ENCODE data around the gene DOC2A. TPM values are rescaled to one million over a fixed set of nuclear protein-coding genes. Genes with fewer than 3 reads are reported as not detected.
"Not testable (repeated sequence)": the region's sequence is repeated elsewhere in the genome, so short reads cannot be mapped to it uniquely, and the experiment has no call there.

Gene DOC2A
- total RNA-seq, 1 donor from 2014 or later: 0.80 TPM

DNA sequence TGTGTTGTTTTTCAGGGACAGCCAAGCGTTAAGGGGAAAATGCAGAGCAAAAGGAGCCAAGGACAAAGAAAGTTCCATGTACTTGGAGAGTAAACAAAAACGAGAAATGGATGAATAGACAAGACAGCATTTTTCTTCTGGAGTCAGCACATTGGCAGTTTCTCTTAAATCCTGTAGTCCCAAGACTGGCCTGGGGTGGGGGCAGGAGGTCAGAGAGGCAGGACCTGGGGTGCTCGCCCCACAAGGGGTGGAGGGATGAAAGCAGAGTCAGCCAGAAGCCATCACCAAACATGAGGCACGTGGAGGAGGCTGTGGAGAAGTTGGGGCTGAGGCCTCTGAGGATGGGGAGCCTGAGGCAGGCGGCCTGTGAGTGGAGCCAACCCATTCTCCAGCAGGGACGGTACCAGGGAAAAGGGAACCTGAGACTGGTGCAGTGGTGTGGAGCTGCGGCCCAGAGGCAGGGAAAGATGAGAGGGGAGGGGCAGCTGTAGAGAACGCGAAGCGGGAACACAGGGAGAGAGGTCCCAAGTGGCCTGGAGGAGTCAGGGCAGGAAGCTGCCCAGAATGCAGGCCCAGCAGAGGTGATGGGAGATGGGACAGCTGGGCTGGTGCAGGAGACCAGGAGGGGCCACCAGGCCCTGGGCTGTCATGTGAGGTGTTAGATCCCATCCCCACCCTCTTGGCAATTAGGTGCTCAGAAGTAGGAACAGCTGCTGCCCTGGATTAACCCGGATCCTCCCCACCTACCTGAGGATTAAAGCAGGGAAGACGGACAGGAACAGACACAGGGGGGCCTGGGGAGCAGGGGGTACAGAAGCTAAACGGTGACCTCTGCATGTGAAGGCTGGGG, 17.0 kb upstream of the DOC2A start:
- no peak for DNase-seq (ENCODE audit: low read depth)

DNA sequence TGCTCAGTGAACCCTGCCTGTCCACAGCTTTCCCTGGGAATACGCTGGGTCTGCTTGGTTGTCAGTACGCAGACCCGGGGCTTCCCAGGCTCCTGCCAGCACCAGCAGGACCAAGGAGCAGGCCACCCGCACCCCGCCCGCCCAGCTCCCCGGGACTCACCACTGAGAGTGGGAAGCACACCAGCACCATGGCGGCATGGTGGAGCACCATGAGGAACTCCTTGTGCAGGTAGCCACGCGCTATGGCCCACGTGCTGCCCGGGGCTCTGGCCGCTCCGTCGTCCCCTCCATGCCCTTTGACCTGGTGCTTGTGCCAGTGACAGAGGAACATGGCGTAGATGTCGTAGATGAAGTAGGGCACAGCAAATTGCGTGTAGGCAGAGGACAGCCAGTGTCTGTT, 15.6 kb upstream of the DOC2A start:
- DNase-seq (ENCODE audit: low read depth): no peak

DNA sequence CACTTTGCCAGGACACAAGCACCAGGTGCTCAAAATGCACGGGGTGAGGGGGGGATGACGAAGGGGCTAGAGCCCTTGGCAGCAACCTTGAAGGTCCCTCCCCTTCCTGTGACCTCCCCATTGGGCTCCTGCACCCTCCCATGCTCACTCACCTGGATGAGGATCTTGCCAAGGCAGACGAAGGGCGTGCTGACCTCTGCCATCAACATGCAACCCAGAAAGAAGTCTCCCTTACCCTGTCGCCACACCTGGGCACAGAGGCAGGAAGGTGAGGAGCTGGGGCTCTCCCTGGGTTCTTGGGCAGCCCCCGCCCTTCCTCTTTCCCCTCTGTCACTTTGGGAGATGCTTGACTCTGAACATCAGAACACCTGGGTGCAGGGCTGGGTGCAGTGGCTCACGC, 14.7 kb upstream of the DOC2A start:
- DNase-seq (ENCODE audit: low read depth): no peak

DNA sequence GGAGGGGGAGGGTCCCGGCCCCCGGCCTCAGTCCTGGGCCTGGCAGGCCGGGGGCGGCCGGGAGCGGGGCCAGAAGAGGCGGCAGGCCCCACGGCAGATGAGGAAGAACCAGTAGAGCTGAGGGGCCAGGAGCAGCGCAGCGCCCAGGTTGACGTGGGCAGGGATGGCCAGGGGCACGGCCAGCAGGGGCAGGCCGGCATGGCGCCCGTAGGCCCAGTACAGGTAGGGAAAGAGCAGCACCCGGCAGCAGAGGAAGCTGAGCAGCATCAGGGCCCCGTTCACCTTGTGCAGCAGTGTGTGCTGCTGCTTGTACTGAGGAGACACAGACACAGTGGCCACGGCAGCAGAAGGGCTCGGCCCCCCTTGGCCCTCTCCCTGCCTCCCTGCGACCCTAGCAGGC, 14.3 kb upstream of the DOC2A start:
- no peak for DNase-seq (ENCODE audit: low read depth)

DNA sequence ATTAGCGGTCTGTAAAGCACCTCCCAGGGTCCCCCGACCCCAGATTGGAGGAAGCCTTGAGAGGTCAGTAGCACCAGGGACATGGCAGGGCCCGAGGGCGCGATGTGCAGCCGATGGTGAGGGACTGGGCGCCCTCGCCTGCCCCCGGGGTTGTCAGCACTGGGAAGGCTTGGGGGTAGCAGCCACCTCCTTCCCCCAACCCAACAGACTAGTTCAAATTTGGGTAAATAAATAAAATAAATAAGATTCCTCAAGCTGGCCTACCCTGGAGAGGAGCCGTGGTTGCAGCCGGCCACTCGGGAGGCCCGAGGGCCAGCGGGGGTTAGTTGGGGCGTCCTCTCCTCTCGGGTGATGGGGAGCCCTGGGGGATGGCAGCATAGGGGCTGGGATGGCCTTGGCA, 13.6 kb upstream of the DOC2A start:
- no peak for DNase-seq (ENCODE audit: low read depth)

- DNase-seq (ENCODE audit: low read depth): no peak
Observed at GRCh38 chr16:30023586-30023985, 12.8 kb upstream of the DOC2A start.

- DNase-seq (ENCODE audit: low read depth): no peak
Observed at GRCh38 chr16:30022887-30023286, 12.1 kb upstream of the DOC2A start, which contains the start of gene C16orf92. Gene C16orf92 (plus strand): TSS chr16:30023198. CDS start chr16:30023341, 143 bp downstream.

DNA sequence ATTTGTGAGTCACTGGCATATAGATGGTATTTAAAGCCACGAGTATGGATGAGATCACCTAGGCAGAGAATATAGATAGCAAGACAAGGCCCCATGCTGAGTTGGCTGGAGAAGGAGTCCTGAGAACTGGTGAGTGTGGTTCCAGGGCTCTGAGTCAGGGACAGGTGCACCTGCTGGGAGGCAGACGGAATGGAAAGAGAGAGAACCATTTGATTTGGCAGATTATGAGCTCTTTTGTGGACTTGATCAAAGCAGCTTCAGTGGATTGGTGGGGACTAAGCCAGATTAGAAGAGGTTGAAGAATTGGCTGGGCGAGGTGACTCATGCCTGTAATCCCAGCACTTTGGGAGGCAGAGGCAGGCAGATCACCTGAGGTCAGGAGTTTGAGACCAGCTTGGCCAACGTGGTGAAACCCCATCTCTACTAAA, 7.9 kb upstream of the DOC2A start:
- DNase-seq (ENCODE audit: low read depth): no peak

DNA sequence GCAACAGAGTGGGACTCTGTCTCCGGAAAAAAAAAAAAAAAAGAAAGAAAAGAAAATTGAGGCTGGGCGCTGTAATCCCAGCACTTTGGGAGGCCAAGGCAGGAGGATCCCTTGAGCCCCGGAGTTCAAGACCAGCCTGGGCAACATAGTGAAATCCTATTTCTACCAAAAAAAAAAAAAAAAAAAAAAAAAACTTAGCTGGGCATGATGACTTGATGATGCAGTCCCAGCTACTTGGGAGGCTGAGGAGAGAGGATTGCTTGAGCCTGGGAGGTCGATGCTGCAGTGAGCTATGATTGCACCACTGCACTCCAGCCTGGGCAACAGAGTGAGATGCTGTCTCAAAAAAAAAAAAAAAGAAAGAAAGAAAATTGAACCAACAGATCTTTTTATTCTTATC, 7.1 kb upstream of the DOC2A start:
- not testable (repeated sequence) for DNase-seq (ENCODE audit: low read depth)

DNA sequence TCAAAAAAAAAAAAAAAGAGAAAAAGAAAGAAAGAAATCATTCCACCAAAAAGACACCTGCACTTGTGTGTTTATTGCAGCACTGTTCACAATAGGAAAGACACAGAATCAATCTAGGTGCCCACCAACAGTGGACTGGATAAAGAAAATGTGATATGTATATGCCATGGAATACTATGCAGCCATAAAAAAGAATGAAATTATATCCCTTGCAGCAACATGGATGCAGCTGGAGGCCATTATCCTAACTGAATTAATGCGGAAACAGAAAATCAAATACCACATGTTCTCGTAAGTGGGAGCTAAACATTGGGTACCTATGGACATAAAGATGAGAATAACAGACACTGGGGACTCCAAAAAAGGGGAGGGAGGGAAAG, 6.4 kb upstream of the DOC2A start:
- DNase-seq (ENCODE audit: low read depth): no peak

DNA sequence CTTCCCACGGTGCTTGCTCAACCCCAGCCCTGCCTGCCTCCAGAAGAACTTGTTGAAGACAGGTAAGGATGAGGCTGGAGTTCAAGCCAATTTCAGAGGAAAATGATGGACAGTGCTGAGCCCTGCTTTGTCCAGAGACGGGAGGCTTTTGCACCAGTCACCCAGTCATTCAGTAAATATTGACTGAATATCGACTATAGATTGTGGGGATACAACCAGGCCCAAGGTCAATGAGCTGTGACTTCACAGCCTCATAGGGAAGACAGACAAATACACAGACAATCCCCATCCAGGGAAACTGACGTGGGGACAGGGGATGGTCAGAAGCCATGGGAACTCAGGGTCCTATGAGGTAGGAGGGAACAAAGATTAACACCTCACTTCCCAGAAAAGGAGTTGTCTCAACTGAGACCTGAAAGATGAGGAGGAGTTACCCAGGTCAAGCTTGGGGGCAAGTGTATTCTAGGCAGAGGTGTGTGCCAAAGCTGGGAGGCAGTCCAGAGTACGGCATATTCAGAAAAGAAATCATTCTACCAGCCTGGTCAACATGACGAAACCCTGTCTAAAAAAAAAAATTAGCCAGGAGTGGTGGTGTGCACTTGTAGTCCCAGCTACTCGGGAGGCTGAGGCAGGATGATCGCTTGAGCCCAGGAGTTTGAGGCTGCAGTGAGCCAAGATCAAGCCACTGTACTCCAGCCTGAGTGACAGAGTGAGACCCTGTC, 5.9 kb upstream of the DOC2A start:
- no peak for DNase-seq (ENCODE audit: low read depth)

- not testable (repeated sequence) for DNase-seq (ENCODE audit: low read depth)
Observed at GRCh38 chr16:30015450-30015849, 4.6 kb upstream of the DOC2A start.

DNA sequence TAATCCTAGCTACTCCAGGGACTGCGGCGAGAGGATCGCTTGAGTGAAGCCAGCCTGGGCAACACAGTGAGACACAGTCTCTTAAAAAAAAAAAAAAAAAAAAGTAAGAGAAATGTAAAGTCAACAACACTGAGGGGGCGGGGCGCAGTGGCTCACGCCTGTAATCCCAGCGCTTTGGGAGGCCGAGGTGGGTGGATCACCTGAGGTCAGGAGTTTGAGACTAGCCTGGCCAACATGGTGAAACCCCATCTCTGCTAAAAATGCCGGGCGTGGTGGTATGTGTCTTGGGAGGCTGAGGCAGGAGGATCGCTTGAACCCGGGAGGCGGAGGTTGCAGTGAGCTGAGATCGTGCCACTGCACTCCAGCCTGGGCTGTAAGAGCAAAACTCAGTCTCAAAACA, 1.8 kb upstream of the DOC2A start:
- not testable (repeated sequence) for DNase-seq (ENCODE audit: low read depth)

DNA sequence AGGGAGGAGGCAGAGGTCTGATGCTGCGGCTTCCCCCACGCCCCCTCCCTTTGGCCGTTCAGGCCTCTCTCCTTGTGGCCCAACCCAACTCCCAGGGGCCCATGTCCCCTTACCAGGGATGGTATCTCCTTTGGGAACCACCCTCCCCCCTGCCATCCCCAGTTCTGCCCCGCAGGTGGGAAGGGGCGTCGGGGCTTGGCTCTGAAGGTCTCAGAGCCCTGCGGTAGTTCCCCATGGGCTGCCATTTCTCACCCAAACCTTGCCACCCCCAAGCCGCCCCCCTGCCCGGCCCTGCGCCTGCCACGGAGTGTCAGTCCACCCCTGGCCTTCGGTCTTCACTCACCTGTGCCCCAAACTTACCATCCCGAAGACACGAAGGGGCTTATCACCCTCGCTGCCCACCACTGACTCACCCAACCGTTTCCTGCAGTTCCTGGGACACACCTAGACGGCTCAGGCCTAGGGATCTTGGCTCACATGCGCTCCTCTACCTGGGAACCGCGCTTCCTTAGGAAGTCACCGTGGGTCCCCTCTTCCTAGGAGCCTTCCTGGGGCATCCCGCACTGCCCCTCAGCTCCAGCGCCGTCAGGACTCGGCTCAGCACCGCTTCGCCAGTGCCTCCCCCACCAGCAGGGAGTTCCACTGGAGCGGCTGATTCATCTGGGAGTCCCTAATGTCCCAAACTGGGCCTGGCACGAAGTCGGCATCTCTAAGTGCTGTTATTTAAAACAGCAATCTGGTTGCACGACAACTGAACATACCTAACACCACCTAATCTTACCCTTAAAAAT, 1.1 kb upstream of the DOC2A start:
- DNase-seq (ENCODE audit: low read depth): no peak

DNA sequence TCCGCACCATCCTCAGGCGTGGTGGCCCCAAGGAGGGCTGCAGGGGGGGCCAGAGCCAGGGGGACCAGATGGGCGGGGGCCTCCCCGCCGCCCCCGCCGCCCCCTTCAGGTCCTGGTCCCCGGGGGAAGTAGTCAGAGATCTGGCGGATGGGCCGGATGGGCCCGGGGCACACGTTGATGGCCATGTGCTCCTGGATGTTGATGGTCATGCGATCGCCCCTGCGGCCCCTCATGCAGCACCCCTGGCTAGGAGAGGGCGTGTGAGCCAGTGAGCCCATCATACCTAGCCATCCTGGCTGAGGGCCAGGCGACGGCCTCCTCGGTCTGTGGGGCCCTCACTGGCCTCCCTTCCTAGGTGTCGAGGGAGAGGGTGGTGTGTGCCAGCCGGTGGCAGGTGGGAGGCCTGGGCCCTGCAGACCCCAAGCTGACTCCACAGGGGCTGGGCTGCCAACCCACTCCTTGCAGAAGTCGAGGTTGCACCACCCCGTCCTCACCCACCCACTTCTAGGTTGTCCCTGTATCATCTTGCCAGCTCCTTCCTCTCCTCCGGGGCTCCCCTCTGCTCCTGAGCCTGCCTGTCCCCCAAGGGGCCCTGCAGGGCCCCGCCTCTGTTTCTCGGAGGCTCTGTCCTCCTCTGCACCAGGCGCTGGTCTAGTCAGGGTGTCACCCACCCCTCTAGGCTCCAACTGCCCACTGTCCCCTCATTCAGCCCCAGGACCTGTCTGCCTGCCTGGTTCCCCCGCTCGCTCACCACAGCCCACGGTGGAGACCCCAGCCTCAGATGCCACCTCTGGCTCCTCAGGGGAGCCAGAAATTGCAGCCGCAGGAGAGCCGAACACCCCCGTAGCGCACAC, 610 bp downstream of the DOC2A start:
- DNase-seq (ENCODE audit: low read depth): no peak

DNA sequence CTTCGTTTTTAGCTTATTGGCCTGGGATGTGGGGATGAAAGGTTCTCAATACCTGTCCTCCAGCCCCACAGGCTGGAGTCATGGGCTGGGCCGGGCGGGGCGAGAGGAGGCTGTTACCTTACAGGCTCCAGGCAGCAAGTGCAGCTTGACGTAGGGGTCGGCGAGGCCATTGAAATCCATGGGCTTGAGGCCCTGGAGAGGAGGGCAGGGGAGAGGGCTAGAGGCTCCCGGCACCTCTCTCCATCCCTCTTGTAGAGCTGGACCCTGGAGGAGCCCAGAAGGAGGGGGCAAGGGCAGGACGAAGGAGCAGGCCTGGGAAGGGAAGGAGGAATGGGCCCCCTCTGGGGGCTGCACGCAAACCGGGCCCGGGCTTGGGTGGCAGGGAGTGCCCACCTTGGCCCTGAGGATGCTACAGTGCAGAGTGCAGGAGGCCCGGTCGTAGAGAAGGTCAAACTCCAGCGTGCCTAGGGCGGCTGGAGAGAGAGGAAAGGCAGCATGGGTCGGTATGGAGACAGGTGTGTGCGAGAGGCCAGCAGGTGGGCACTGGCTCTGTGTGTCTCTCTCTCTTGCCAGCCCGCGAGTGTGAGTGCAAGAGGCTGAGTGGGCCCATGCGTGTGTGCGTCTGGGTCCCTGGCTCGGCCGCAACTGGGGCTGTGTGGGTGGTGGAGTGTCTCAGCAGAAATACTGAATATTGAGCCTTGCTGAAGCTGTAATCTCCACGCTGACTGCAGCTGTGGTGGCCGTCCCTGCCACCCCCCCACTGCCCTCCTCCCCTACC, 1.6 kb downstream of the DOC2A start:
- no peak for DNase-seq (ENCODE audit: low read depth)

DNA sequence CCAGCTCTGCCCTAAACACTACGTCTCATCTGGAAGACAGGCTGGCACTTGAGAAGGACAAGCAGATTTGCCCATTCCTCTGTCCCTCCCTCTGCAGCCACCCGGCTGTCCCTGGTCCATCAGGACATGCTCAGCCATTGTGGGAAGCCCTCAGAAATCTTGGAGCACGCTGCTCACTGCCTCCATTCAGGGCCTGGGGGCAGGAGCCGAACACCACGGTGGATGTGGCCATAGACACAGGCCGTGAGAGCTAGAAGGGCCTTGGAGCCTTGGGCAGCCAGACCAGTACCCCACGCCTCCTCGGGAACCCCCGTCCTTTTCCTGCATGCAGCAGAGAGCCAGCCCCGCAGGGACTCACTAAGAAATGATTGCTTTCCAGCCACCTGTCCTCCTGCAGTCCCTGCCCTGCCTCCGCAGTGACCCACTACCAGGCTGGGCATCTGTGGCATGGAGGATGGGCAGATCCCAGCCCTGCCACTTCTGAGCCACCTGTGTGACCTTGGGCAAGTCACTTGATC, 3.4 kb downstream of the DOC2A start:
- DNase-seq (ENCODE audit: low read depth): no peak

- DNase-seq (ENCODE audit: low read depth): no peak
Observed at GRCh38 chr16:30006659-30007377, 4.0 kb downstream of the DOC2A start.

DNA sequence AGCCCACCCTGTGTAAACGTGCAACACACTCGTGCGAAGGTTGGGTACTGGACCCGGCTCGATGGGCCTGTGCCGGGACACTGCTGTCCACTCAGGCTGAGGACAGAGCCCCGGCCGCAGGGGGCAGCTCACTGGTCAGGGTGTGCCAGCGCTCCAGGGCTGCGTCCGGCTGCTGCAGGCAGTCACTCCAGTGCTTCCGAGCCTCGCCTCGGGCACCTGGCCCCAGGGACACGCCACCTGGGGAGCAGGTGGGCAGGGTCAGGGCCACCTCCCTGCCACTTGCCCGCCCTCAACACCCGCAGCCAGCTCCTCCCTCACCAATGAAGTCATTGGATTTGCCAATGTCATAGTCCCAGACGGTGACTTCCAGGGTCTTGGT, 4.7 kb downstream of the DOC2A start:
- no peak for DNase-seq (ENCODE audit: low read depth)
